GM12872 (cell line): Measurements from ENCODE around the gene CRB1.

ENCODE experiments used
- CTCF ChIP-seq: IDR thresholded peaks from 3 replicates; pipeline ENCODE4 v1.5.1; 2011; ENCODE audit warnings: low read depth, mild to moderate bottlenecking, low read length, moderate library complexity; ENCODE audit not compliant: insufficient read depth

Gene CRB1

GRCh38 chr1:197304638-197305200, 36.7 kb downstream of the CRB1 start:
- TF ChIP-seq CTCF = no peak

DNA sequence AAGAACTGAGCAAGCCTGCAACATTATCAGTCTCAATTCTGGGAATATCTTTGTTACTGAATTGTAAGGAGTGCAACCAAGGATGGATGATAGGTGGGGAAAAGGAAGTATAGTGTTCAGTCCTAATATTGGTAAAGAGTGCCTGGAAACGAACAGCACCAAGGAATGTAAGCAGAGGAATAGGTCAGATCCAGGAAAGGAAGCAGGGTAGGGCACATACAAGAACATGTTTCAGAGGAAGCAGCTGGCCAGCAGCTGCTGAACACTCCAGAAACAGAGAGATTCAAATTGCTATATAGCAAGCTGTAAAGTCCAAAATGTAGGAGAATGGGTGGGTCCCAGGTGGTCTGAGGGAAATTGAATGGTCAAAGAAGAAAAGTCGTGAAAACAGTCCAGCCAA, 37.9 kb downstream of the CRB1 start:
- TF ChIP-seq CTCF = no peak

GRCh38 chr1:197306381-197307062, 38.5 kb downstream of the CRB1 start:
- no peak for TF ChIP-seq CTCF

DNA sequence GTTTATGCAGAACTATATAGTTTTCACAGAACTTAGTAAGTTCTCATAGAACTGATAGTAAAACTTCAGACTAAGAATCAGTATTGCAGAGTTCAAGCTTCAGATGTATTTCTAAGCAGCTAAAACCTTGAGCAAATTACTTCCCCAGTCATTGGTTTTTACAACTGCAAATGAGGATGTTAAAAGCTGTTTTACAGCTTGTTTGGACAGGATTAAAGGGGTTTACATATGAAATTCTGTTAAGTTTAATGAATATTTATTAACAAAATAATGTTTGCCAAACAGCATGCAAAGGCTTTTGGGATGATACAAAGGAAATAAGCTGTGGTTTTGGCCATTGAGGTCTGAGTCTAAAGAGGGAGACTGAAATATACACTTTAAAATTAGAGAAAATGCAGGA, 39.1 kb downstream of the CRB1 start:
- TF ChIP-seq CTCF = no peak

- no peak for TF ChIP-seq CTCF
Observed at GRCh38 chr1:197307551-197307950, 39.5 kb downstream of the CRB1 start.

- TF ChIP-seq CTCF = no peak
Observed at GRCh38 chr1:197311081-197311480, 43.0 kb downstream of the CRB1 start.

DNA sequence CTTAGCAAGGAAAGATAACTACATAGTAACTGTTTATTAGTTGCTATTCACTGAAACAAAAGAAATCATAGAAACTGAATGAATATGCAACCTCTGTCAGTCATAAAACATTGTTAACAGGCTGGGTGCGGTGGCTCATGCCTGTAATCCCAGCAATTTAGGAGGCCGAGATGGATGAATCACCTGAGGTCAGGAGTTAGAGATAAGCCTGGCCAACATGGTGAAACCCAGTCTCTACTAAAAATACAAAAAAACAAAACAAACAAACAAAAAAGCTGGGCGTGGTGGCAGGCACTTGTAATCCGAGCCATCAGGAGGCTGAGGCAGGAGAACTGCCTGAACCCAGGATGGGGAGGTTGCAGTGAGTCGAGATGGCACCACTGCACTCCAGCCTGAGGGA, 44.1 kb downstream of the CRB1 start:
- no peak for TF ChIP-seq CTCF
